ENCODE data around the gene RGL1.

GRCh38 chr1:183903101-183903500 lies 98.2 kb downstream of the RGL1 start:
- TF ChIP-seq ZNF155 (tag by site-specific recombination; IDR thresholded peaks at IDR 0.05), result no peak
- no peak for TF ChIP-seq CTCF (tag by site-specific recombination; IDR thresholded peaks at IDR 0.05)
- TF ChIP-seq SP7 (tag by site-specific recombination; IDR thresholded peaks at IDR 0.05), result no peak
